Mesendoderm (in vitro differentiated cells): ENCODE measurements around the gene KRTAP10-2.

ENCODE experiments used
- DNase-seq: peaks from one replicate; pipeline ENCODE4 v3.0.0; 2013
- H2AK5ac ChIP-seq: 2 replicates; pipeline ENCODE4 v1.6.1; 2013; ENCODE audit warnings: low read length, inconsistent platforms
- H2BK120ac ChIP-seq: 2 replicates; pipeline ENCODE4 v1.6.1; 2013; ENCODE audit warnings: low read depth, mild to moderate bottlenecking, low read length, moderate library complexity, mixed read lengths
- H2BK15ac ChIP-seq: replicated peaks from 2 replicates; pipeline ENCODE4 v1.6.1; 2013; ENCODE audit warnings: low read depth, mild to moderate bottlenecking, moderate library complexity
- H2BK5ac ChIP-seq: 2 replicates; pipeline ENCODE4 v1.6.1; 2013; ENCODE audit warnings: low read length, inconsistent platforms
- H3K18ac ChIP-seq: 2 replicates; pipeline ENCODE4 v1.6.1; 2013; ENCODE audit warnings: mild to moderate bottlenecking, low read length, mixed read lengths
- H3K23ac ChIP-seq: one replicate; pipeline ENCODE4 v1.6.1; 2013; ENCODE audit warnings: low read length
- H3K27ac ChIP-seq: 2 replicates; pipeline ENCODE4 v1.5.1; 2013; ENCODE audit warnings: low read depth, mild to moderate bottlenecking, inconsistent platforms, low read length, moderate library complexity
- H3K27me3 ChIP-seq: 2 replicates; pipeline ENCODE4 v1.6.1; 2013; ENCODE audit warnings: low read length, control low read depth, mild to moderate bottlenecking, inconsistent platforms; ENCODE audit not compliant: insufficient read depth, poor library complexity
- H3K36me3 ChIP-seq: 2 replicates; pipeline ENCODE4 v1.6.1; 2013; ENCODE audit warnings: low read length, inconsistent platforms; ENCODE audit not compliant: control insufficient read depth, insufficient read depth
- H3K4ac ChIP-seq: one replicate; pipeline ENCODE4 v1.6.1; 2013; ENCODE audit warnings: low read depth, mild to moderate bottlenecking, low read length, moderate library complexity
- H3K4me1 ChIP-seq: 2 replicates; pipeline ENCODE4 v1.6.1; 2013; ENCODE audit warnings: low read depth, low read length, inconsistent platforms; ENCODE audit not compliant: control insufficient read depth
- H3K4me2 ChIP-seq: 2 replicates; pipeline ENCODE4 v1.6.1; 2013; ENCODE audit warnings: low read length
- H3K4me3 ChIP-seq: 2 replicates; pipeline ENCODE4 v1.5.1; 2013; ENCODE audit warnings: mild to moderate bottlenecking, low read length
- H3K56ac ChIP-seq: one replicate; pipeline ENCODE4 v1.6.1; 2013; ENCODE audit warnings: low read length
- H3K79me1 ChIP-seq: 2 replicates; pipeline ENCODE4 v1.6.1; 2013; ENCODE audit warnings: low read length, inconsistent platforms
- H3K79me2 ChIP-seq: 2 replicates; pipeline ENCODE4 v1.6.1; 2013; ENCODE audit warnings: mild to moderate bottlenecking, low read length; ENCODE audit not compliant: control insufficient read depth, insufficient read depth
- H3K9ac ChIP-seq: 2 replicates; pipeline ENCODE4 v1.6.1; 2013; ENCODE audit warnings: low read length, inconsistent platforms
- H4K5ac ChIP-seq: one replicate; pipeline ENCODE4 v1.6.1; 2013; ENCODE audit warnings: low read length
- H4K8ac ChIP-seq: one replicate; pipeline ENCODE4 v1.6.1; 2013; ENCODE audit warnings: low read depth, mild to moderate bottlenecking, control low read depth, low read length, moderate library complexity
- WGBS: extraction: QIAGEN DNeasy Blood & Tissue Kit; methylation state at CpG from one replicate; pipeline ENCODE4 v1.1.7; 2013; ENCODE audit warnings: low lambda C conversion rate, missing lambda C conversion rate; ENCODE audit not compliant: insufficient coverage; ENCODE audit errors: extremely low coverage; 5-methylcytosine and 5-hydroxymethylcytosine counted together

The KRTAP10-2 gene

DNA sequence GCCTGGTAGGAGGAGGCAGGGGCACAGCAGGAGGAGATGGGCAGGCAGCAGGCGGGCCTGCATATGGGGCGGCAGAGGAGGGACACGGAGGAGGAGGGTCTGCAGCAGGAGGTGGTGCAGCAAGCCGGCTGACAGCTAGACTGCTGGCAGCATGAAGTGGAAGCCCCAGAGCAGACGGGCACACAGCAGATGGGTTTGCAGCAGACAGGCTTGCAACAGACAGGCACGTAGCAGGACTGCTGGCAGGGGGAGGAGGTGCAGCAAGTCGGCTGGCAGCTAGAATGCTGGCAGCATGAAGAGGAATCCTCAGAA lies 28.5 kb upstream of the KRTAP10-2 start:
- H3K56ac ChIP-seq: no peak overlapping the region
- H3K9ac ChIP-seq: no peak overlapping the region
- H2AK5ac ChIP-seq: no peak overlapping the region
- H3K27me3 ChIP-seq: no peaks in the 10 kb centered on the region
- no peak overlapping the region for H3K4me3 ChIP-seq
- H3K18ac ChIP-seq: no peak overlapping the region
- no peaks in the 10 kb centered on the region for H3K36me3 ChIP-seq
- no peak overlapping the region for H2BK15ac ChIP-seq
- WGBS: no CpG with 5 or more reads among the region's 7 CpGs
- H3K79me1 ChIP-seq: no peaks in the 10 kb centered on the region
- H4K8ac ChIP-seq: no peak overlapping the region
- no peak overlapping the region for H4K5ac ChIP-seq
- H3K27ac ChIP-seq: no peak overlapping the region
- H3K23ac ChIP-seq: no peak overlapping the region
- no peaks in the 10 kb centered on the region for H3K79me2 ChIP-seq
- no peak overlapping the region for H3K4me2 ChIP-seq
- DNase-seq: no peak
- no peak overlapping the region for H2BK5ac ChIP-seq
- no peaks in the 10 kb centered on the region for H3K4me1 ChIP-seq
- no peak overlapping the region for H3K4ac ChIP-seq
- H2BK120ac ChIP-seq: no peak overlapping the region

DNA sequence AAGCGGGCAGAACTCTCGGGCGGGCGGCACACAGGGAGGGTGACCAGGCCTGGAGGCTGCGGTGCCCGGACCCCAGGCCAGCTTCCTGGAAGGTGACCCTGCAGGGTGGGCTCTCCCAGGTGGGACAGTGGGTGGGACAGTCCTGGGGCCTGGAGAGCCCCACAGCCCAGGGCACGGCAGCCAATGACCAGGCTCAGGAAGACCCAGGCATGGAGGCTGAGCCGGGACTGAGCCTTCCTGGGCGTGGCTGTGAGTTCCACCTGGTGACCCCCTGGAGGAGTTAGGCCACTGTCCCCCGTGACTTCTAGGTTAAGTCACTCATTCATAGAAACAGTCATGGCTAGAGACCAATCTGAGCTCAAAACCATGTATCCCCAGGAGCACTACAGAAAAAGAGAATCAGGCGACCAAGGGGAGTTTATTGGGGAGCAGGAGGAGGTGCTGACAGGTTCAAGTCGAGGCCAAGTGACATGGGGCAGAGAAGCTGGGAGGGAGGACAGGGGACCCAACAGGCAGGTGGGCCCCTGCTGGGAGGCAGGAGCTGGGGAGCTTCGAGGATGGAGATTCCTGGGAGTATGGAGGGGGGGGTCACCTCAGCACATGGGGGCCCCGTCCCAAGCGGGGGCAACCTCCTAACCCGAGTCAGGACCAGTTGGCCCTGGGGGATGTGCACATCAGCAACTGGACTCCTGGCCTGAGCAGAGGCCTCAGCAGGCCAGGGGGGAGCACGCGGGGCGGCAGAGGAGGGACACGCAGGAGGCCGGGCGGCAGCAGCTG lies 27.9 kb upstream of the KRTAP10-2 start:
- no peak overlapping the region for H3K4ac ChIP-seq

DNA sequence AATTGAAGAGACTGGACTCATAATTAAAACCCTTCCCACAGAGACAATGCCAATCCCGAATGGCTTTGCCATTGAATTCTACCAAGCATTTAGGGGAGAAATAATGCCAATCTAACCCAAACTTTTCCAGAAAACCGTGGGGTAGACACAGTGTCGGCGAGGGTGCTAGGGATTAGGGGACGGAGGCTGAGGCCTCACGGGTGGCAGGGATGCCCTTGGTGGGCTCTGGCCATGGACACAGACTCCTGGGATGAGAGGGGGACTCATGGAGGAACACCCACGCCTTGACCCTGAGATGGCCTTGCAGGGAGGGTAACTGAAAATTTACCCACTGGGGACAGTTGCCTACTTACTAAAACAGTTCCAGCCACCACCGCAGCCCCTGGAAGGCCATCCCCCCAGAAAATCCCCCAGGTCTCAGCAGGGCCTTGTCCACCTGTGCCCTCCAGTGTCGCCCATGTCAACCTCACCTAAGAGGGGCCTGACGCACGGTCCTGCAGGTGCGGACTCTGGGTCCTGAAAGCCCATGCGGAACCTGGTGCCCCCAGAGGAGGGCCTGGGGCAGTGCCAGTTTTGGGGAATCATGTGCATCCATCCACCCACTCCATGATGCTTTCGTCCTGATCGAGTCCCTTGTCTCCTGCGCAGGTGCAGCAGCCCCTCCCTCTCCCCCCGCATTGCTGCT lies 27.2 kb upstream of the KRTAP10-2 start:
- Histone ChIP-seq H3K27me3 (no peaks in the 10 kb centered on the region), H4K8ac (no peak overlapping the region), H3K23ac (no peak overlapping the region), H3K9ac (no peak overlapping the region), H3K79me1 (no peaks in the 10 kb centered on the region), H3K18ac (no peak overlapping the region), H4K5ac (no peak overlapping the region), H3K4me2 (no peak overlapping the region), H3K79me2 (no peaks in the 10 kb centered on the region), H3K4me1 (no peaks in the 10 kb centered on the region), H3K56ac (no peak overlapping the region), H3K27ac (no peak overlapping the region), H3K4me3 (no peak overlapping the region), H2BK5ac (no peak overlapping the region), H3K36me3 (no peaks in the 10 kb centered on the region), H3K4ac (no peak overlapping the region), H2BK120ac (no peak overlapping the region), H2BK15ac (no peak overlapping the region), H2AK5ac (no peak overlapping the region)
- DNase-seq: no peak
- no CpG with 5 or more reads among the region's 17 CpGs for WGBS

More for the DNA sequence above, 27.9 kb upstream of the KRTAP10-2 start:
- Histone ChIP-seq H3K4me2 (no peak overlapping the region), H4K8ac (no peak overlapping the region), H2BK120ac (no peak overlapping the region), H3K27me3 (no peaks in the 10 kb centered on the region), H3K4me1 (no peaks in the 10 kb centered on the region), H3K18ac (no peak overlapping the region), H3K27ac (no peak overlapping the region), H3K9ac (no peak overlapping the region), H2AK5ac (no peak overlapping the region), H3K4me3 (no peak overlapping the region), H3K36me3 (no peaks in the 10 kb centered on the region), H3K79me1 (no peaks in the 10 kb centered on the region), H3K56ac (no peak overlapping the region), H3K23ac (no peak overlapping the region), H3K79me2 (no peaks in the 10 kb centered on the region), H4K5ac (no peak overlapping the region), H2BK5ac (no peak overlapping the region), H2BK15ac (no peak overlapping the region)
- no CpG with 5 or more reads among the region's 22 CpGs for WGBS
- DNase-seq: no peak

DNA sequence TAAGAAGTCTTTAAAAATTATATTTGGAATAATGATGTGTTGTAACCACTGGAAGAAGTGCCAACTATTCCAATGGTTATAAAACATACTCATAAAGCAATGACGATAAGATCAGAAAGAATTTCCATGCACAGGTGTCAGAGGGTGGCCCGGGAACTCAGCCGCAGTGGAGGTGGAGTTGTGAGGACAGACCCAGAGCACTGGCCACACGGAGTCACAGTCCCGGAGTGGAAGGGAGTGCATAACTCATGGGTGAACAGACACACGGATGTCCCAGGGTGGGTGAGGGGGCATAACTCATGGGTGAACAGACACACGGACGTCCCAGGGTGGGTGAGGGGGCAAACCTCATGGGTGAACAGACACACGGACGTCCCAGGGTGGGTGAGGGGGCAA lies 24.7 kb upstream of the KRTAP10-2 start:
- H3K36me3 ChIP-seq: no peaks in the 10 kb centered on the region
- no peaks in the 10 kb centered on the region for H3K79me2 ChIP-seq
- no peak overlapping the region for H2AK5ac ChIP-seq
- no peak overlapping the region for H3K9ac ChIP-seq
- no peak overlapping the region for H4K8ac ChIP-seq
- H2BK5ac ChIP-seq: no peak overlapping the region
- no peak overlapping the region for H3K4me3 ChIP-seq
- no peak overlapping the region for H2BK120ac ChIP-seq
- no peak overlapping the region for H4K5ac ChIP-seq
- H2BK15ac ChIP-seq: no peak overlapping the region
- WGBS: no CpG with 5 or more reads among the region's 10 CpGs
- no peak overlapping the region for H3K4ac ChIP-seq
- H3K27ac ChIP-seq: no peak overlapping the region
- no peak overlapping the region for H3K18ac ChIP-seq
- no peaks in the 10 kb centered on the region for H3K4me1 ChIP-seq
- H3K27me3 ChIP-seq: no peaks in the 10 kb centered on the region
- H3K23ac ChIP-seq: no peak overlapping the region
- H3K56ac ChIP-seq: no peak overlapping the region
- H3K4me2 ChIP-seq: no peak overlapping the region
- no peaks in the 10 kb centered on the region for H3K79me1 ChIP-seq
- DNase-seq: no peak

DNA sequence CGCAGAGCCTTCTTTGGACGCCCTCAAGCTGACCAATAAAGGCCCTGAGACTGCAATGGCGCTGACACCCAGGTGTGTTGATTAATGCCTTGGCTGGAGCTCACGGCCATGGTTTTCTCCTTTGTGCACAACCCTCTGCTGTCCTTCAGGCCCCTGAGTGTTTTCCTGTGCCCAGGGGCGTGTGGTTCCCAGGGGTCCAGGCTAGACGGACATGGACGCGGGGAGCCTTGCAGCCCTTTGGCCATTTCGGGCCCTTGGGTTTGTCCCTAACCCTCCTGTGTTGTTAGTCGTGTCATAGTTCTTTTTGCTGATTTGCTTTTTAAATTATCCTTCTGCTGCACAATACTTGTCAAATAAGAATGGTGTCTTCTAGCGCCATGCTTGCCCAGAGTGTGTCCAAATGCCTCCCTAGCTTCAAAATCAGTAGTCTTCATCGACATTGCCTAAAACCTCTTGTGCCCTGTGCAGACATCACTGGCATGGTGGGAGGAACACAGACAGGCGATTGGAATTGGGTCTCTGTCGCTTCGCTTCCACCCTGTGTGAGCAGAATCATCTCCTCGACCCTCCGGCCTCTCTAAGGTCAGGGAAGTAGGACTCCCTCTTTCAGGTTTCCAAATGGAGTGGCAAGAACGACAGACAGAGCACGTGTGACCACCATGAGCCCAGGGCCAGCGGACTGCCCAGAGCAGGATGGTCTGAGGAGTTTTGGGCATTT lies 24.2 kb upstream of the KRTAP10-2 start:
- Histone ChIP-seq H3K4ac (no peak overlapping the region), H3K23ac (no peak overlapping the region), H3K79me2 (no peaks in the 10 kb centered on the region), H3K4me2 (no peak overlapping the region), H3K9ac (no peak overlapping the region), H3K27ac (no peak overlapping the region), H3K79me1 (no peaks in the 10 kb centered on the region), H2BK15ac (no peak overlapping the region), H3K4me3 (no peak overlapping the region), H3K36me3 (no peaks in the 10 kb centered on the region), H3K27me3 (no peaks in the 10 kb centered on the region), H4K8ac (no peak overlapping the region), H3K18ac (no peak overlapping the region), H2BK5ac (no peak overlapping the region), H3K4me1 (no peaks in the 10 kb centered on the region), H2AK5ac (no peak overlapping the region), H3K56ac (no peak overlapping the region), H2BK120ac (no peak overlapping the region), H4K5ac (no peak overlapping the region)
- no peak for DNase-seq
- no CpG with 5 or more reads among the region's 20 CpGs for WGBS
